ENCODE data around the gene MRPL3. TPM values are rescaled to one million over a fixed set of nuclear protein-coding genes. Genes with fewer than 3 reads are reported as not detected.

Gene MRPL3
- total RNA-seq, 2 donors from 2014 or later = 106 to 133 TPM

DNA sequence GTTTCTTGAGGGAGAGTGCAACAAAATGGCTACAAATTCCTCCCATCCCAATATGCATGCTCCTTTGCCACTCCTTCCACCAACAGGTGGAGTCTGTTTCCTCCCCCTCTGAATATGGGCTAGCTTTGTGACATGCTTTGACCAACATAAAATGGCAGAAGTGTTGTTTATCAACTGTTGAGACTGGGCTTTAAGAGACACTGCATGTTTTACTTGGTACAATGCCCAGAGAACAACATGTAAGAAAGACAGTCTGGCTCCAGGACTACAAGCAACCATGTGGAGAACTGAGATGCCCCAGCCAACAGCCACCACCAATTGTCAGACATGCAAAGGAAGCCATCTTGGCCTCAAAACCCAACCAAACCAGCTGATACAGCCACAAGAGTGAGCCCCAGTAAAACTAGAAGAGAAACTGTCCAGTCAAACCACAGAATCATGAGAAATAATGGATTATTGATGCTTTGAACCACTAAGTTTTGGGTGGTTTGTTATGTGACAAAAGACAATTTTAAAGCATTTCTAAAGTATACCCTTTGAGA, 80.7 kb downstream of the MRPL3 start:
- H3K36me3 Mint-ChIP-seq = no peaks in the 10 kb centered on the region
- ATAC-seq = no peak
- no peak for DNase-seq (ENCODE audit: low spot score)
- H3K4me1 Mint-ChIP-seq (ENCODE audit: low read depth in 2 of 2) = no peaks in the 10 kb centered on the region
- H3K27ac Mint-ChIP-seq = no peak overlapping the region
- H3K9me3 Mint-ChIP-seq = no peaks in the 10 kb centered on the region
- H3K27me3 Mint-ChIP-seq = peaks cover 4 to 11% of the 10 kb centered on the region in 2 donors
- H3K4me3 Mint-ChIP-seq = no peak overlapping the region

DNA sequence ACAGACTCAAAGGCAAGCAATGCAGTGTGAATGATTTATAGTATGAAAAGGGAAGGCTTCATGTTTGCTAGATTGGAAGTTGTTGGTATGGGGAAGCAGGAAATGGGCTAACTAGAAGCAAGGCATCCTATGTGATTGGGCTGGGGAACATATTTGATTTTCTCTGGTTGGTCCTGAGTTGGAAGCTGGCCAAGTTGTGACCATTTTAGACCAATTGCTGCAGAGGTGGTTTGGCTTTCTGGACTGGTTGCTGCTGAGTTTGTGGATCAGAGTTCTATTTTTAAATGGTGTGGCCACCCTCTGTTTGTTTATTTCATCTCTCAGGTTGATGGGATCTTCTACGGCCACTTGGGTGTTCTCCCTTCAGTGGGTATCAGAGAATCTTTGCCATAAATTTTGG, 81.5 kb downstream of the MRPL3 start:
- Mint-ChIP-seq H3K4me3 (no peak overlapping the region), H3K27me3 (peaks cover 4 to 12% of the 10 kb centered on the region in 2 donors), H3K4me1 (ENCODE audit: low read depth in 2 of 2) (no peaks in the 10 kb centered on the region), H3K36me3 (no peaks in the 10 kb centered on the region), H3K27ac (no peak overlapping the region), H3K9me3 (no peaks in the 10 kb centered on the region)
- ATAC-seq (no peak), DNase-seq (ENCODE audit: low spot score) (no peak)

DNA sequence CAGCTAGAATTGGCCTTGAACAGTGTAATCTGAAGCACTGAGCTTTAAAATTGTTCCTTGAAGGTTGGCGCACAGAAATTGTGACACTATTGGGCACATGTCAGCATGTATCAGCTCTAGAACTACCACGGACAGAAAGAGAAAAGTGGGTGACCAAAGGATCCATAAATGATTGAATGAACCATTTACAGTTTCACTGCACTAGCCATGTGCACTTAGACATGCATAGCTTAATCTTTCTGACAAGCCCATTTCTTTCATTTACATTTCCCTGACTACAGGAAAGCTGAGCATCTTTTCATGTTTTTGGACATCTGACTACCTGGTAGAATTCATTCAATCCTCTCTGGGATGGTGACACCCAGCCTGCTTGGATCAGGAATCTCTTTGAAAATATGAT, 85.0 kb downstream of the MRPL3 start:
- Mint-ChIP-seq H3K9me3 (no peaks in the 10 kb centered on the region), H3K36me3 (peaks cover 9% of the 10 kb centered on the region), H3K27ac (no peak overlapping the region), H3K4me1 (ENCODE audit: low read depth in 2 of 2) (no peaks in the 10 kb centered on the region), H3K27me3 (peaks cover 16 to 29% of the 10 kb centered on the region in 2 donors), H3K4me3 (no peak overlapping the region)
- no peak for ATAC-seq
- no peak for DNase-seq (ENCODE audit: low spot score)

Other genes with a start within 250 kb of the MRPL3 start
- 10 to 100 TPM; 10.1 to 10.9 TPM for gene NUDT16, start 121.2 kb downstream of the MRPL3 start, total RNA-seq